NCI-H748 (cell line): ENCODE data around the gene CCDC13.

ENCODE experiments used
- DNase-seq: peaks from one replicate; lab custom pipeline; 2025; ENCODE audit not compliant: unreplicated experiment; lab: John Stamatoyannopoulos, UW

The CCDC13 gene

GRCh38 chr3:42799376-42799775 lies 26.3 kb upstream of the CCDC13 start:
- no peak for DNase-seq

GRCh38 chr3:42796332-42796885 lies 23.4 kb upstream of the CCDC13 start:
- DNase-seq: no peak

- DNase-seq: no peak
Observed at GRCh38 chr3:42795621-42796181, 22.6 kb upstream of the CCDC13 start.

- no peak for DNase-seq
Observed at GRCh38 chr3:42790714-42791229, 17.7 kb upstream of the CCDC13 start.

- DNase-seq: no peak
Observed at GRCh38 chr3:42786631-42787030, 13.6 kb upstream of the CCDC13 start.

GRCh38 chr3:42786212-42786611 lies 13.2 kb upstream of the CCDC13 start:
- DNase-seq: no peak

- DNase-seq: peak; percentile 72
Observed at GRCh38 chr3:42780892-42781700, 8.0 kb upstream of the CCDC13 start.

GRCh38 chr3:42780398-42780797 lies 7.3 kb upstream of the CCDC13 start:
- no peak for DNase-seq

- DNase-seq: no peak
Observed at GRCh38 chr3:42778644-42779043, 5.6 kb upstream of the CCDC13 start.

GRCh38 chr3:42773409-42773751 lies 327 bp upstream of the CCDC13 start:
- no peak for DNase-seq

- DNase-seq: no peak
Observed at GRCh38 chr3:42771271-42771670, 1.8 kb downstream of the CCDC13 start.

- DNase-seq: no peak
Observed at GRCh38 chr3:42769477-42770131, 3.4 kb downstream of the CCDC13 start.

- no peak for DNase-seq
Observed at GRCh38 chr3:42764561-42765295, 8.3 kb downstream of the CCDC13 start.

- no peak for DNase-seq
Observed at GRCh38 chr3:42764115-42764514, 8.9 kb downstream of the CCDC13 start.

GRCh38 chr3:42763021-42763420 lies 10.0 kb downstream of the CCDC13 start:
- DNase-seq: no peak

- no peak for DNase-seq
Observed at GRCh38 chr3:42762046-42762724, 10.9 kb downstream of the CCDC13 start.

GRCh38 chr3:42758126-42758525 lies 14.9 kb downstream of the CCDC13 start:
- no peak for DNase-seq

GRCh38 chr3:42756681-42757213 lies 16.3 kb downstream of the CCDC13 start:
- no peak for DNase-seq

GRCh38 chr3:42755681-42756578 lies 17.1 kb downstream of the CCDC13 start:
- peak; percentile 20 for DNase-seq
